ENCODE data around the gene TSPAN5. TPM values are rescaled to one million over a fixed set of nuclear protein-coding genes. Genes with fewer than 3 reads are reported as not detected.

Gene TSPAN5
- polyA plus RNA-seq, 1 of the 3 experiments (the other 2 are of a cell fraction): 38.6 TPM

DNA sequence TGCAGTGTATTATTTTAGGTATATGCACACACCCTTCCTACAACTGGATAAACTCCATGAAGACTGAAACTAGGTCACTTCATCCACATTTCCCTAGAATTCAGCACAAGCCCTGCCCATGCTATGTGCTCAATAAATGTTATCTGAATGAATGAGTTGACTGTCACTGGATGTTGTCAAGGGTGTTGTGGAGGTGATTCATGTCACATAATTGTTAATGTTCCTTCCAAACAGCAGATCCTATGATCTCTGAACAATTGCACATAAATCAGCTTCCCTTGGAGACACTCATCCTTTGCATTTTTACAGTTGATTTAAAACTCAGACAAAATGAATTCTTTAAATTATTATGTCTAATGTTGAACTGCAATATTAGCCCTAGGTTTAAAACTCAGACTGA lies 154.7 kb downstream of the TSPAN5 start:
- no peak for DNase-seq
- ChIA-PET POLR2A (no interaction called here), CTCF (interaction anchor here (1.0 kb wide), 1 partner anchor 331 kb away, joined by 3 read pairs; no protein-coding TSS in a partner anchor)
- TF ChIP-seq FOXJ3 (CRISPR knock-in tag; IDR thresholded peaks at IDR 0.05) (no peak), TCF12 (IDR thresholded peaks at IDR 0.05) (peak; percentile 18; the same call in 1 of the 2 replicates)
- TF ChIP-seq, protein P1, sequence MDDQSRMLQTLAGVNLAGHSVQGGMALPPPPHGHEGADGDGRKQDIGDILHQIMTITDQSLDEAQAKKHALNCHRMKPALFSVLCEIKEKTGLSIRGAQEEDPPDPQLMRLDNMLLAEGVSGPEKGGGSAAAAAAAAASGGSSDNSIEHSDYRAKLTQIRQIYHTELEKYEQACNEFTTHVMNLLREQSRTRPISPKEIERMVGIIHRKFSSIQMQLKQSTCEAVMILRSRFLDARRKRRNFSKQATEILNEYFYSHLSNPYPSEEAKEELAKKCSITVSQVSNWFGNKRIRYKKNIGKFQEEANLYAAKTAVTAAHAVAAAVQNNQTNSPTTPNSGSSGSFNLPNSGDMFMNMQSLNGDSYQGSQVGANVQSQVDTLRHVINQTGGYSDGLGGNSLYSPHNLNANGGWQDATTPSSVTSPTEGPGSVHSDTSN (IDR thresholded peaks at IDR 0.05): peak; percentile 28; the same call in 1 of the 2 replicates
- H3K4me3 ChIP-seq (ENCODE audit: low read depth in 2 of 2, low read length in 1 of 2): no peak overlapping the region
- no peak overlapping the region for H3K9ac ChIP-seq
- no peak overlapping the region for H3K4me2 ChIP-seq
- no peak overlapping the region for H2AFZ ChIP-seq (ENCODE audit: low read depth)
- no peaks in the 10 kb centered on the region for H3F3A ChIP-seq (replicated peaks; ENCODE audit: insufficient read depth)
- H3K27ac ChIP-seq (ENCODE audit: low read depth in 2 of 2, low read length in 1 of 2): no peak overlapping the region
- peaks cover 30% of the 10 kb centered on the region for H3K79me2 ChIP-seq (ENCODE audit: insufficient read depth)
- H4K20me1 ChIP-seq (ENCODE audit: insufficient read depth): no peaks in the 10 kb centered on the region
- H3K27me3 ChIP-seq (ENCODE audit: insufficient read depth): no peaks in the 10 kb centered on the region
- peaks cover 2 to 14% of the 10 kb centered on the region in 2 experiments for H3K36me3 ChIP-seq (replicated peaks in 1 of 2; ENCODE audit: control insufficient read depth in 1 of 2, insufficient read depth in 2 of 2, low read length in 1 of 2)
- H3K9me3 ChIP-seq: no peaks in the 10 kb centered on the region
- H3K4me1 ChIP-seq (ENCODE audit: control insufficient read depth in 1 of 2, insufficient read depth in 2 of 2, low read depth in 1 of 2, low read length in 1 of 2): peaks cover 0 to 13% of the 10 kb centered on the region in 2 experiments; a peak in 3 of 4 replicates
- no peaks in the 10 kb centered on the region for H3K9me2 ChIP-seq

DNA sequence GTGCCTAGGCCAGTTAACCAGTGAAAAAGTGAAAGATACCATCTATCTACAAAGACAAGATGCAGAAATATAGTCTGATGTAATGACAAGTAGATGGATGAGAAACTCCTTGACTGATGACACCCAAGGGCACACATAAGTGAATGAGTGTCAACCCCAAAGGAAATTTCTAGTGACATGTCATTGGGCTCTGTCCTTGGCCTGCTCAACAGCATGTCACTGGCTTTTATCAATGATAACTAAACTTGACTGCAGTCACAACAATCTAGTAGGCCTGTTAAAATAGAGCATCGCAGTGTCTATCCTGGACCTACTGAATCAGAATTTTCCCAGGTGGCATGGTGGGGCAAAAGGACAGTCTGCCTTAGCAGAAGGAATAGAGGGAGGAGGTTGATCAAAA lies 155.8 kb downstream of the TSPAN5 start:
- no peak overlapping the region for H3K9ac ChIP-seq
- POLR2A ChIA-PET: no interaction called here
- CTCF ChIA-PET: interaction anchor here (1.0 kb wide), 1 partner anchor 38 kb away, joined by 3 read pairs; no protein-coding TSS in a partner anchor
- no peak overlapping the region for H3K27ac ChIP-seq (ENCODE audit: low read depth in 2 of 2, low read length in 1 of 2)
- peaks cover 20% of the 10 kb centered on the region for H3K79me2 ChIP-seq (ENCODE audit: insufficient read depth)
- H3K4me2 ChIP-seq: no peak overlapping the region
- H2AFZ ChIP-seq (ENCODE audit: low read depth): no peak overlapping the region
- no peaks in the 10 kb centered on the region for H3K9me2 ChIP-seq
- H3K4me1 ChIP-seq (ENCODE audit: control insufficient read depth in 1 of 2, insufficient read depth in 2 of 2, low read depth in 1 of 2, low read length in 1 of 2): peaks cover 0 to 11% of the 10 kb centered on the region in 2 experiments; a peak in 3 of 4 replicates
- no peaks in the 10 kb centered on the region for H3K27me3 ChIP-seq (ENCODE audit: insufficient read depth)
- H3F3A ChIP-seq (replicated peaks; ENCODE audit: insufficient read depth): no peaks in the 10 kb centered on the region
- no peaks in the 10 kb centered on the region for H4K20me1 ChIP-seq (ENCODE audit: insufficient read depth)
- TF ChIP-seq TAF1 (IDR thresholded peaks at IDR 0.05; ENCODE audit: borderline replicate concordance, low read depth, low read length): no peak
- no peak for TF ChIP-seq EP300 (IDR thresholded peaks at IDR 0.05; ENCODE audit: borderline replicate concordance in 1 of 2, low read depth in 1 of 2, low read length in 1 of 2)
- no peak for TF ChIP-seq MEF2A (IDR thresholded peaks at IDR 0.05; ENCODE audit: borderline replicate concordance, low read depth)
- TF ChIP-seq FOXJ3 (CRISPR knock-in tag; IDR thresholded peaks at IDR 0.05): no peak
- no peak for TF ChIP-seq TCF12 (IDR thresholded peaks at IDR 0.05)
- TF ChIP-seq EZH2phosphoT487 (IDR thresholded peaks at IDR 0.05; ENCODE audit: borderline replicate concordance, low read depth): no peak
- TF ChIP-seq, protein P2, sequence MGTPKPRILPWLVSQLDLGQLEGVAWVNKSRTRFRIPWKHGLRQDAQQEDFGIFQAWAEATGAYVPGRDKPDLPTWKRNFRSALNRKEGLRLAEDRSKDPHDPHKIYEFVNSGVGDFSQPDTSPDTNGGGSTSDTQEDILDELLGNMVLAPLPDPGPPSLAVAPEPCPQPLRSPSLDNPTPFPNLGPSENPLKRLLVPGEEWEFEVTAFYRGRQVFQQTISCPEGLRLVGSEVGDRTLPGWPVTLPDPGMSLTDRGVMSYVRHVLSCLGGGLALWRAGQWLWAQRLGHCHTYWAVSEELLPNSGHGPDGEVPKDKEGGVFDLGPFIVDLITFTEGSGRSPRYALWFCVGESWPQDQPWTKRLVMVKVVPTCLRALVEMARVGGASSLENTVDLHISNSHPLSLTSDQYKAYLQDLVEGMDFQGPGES (IDR thresholded peaks at IDR 0.05; ENCODE audit: low read depth, low read length): no peak
- no peak for TF ChIP-seq FOSL2 (IDR thresholded peaks at IDR 0.05; ENCODE audit: borderline replicate concordance, low read depth)
- no peak for TF ChIP-seq JUND (IDR thresholded peaks at IDR 0.05)
- TF ChIP-seq RCOR1 (IDR thresholded peaks at IDR 0.05; ENCODE audit: low read length): no peak
- no peak for DNase-seq
- 93% methylated on average over 1 of the region's 1 CpG for WGBS (ENCODE audit: low lambda C conversion rate)
- no peaks in the 10 kb centered on the region for H3K9me3 ChIP-seq
- H3K36me3 ChIP-seq (replicated peaks in 1 of 2; ENCODE audit: control insufficient read depth in 1 of 2, insufficient read depth in 2 of 2, low read length in 1 of 2): peaks cover 2 to 14% of the 10 kb centered on the region in 2 experiments
- no peak overlapping the region for H3K4me3 ChIP-seq (ENCODE audit: low read depth in 2 of 2, low read length in 1 of 2)

Measured in SK-N-SH (cell line).